ENCODE measurements around the gene ZWILCH.

Gene ZWILCH

DNA sequence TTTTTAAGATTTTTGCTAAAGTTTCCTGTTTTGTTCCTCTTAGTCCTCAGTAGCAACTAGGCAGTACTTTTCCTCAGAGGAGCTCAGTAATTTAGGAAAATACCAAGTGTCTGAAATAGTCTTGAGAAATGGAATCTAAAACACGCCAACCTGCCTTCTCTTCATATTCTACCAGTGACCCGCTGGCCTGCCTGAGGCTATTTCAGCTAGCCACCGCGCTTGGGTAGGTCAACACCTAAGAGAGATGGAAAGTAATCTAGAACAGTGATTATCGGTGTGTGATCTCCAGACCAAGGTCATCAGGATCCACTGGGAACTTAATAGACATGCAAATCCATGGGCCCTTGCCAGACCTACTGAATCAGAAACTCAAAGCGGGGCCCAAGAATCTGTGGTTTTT, 53.1 kb downstream of the ZWILCH start:
- DNase-seq, result no peak

DNA sequence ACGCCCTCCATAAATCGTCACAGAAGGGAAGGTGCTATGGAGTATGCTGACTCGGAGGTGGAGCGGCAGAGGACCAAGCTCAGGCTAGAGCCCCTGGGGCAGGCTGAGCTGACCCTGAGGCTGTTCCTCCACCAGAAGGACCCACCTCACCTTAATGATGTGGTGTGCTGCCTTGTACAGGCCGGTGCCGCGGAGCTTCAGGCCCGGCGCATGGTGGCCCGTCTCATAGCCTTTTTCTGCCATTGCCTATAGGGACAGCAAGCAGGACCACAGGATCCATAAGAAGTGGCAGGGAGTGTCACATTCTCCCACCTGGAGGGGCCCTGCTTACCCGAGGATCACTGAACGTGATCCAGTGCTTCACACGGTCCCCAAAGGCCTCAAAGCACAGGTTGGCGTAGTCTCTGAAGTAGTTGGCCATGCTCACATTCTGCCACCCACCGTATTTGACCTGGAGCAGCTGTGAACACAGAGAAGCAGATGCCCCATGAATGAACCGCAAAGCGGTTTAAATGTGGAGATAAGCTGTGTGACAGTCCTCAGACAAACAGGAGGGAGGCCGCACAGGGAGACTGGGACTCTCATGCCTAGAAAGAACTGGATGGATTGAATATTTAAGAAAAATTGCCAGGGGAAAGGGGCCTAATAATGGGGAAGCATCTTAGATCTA, 55.9 kb downstream of the ZWILCH start:
- no peak for DNase-seq

DNA sequence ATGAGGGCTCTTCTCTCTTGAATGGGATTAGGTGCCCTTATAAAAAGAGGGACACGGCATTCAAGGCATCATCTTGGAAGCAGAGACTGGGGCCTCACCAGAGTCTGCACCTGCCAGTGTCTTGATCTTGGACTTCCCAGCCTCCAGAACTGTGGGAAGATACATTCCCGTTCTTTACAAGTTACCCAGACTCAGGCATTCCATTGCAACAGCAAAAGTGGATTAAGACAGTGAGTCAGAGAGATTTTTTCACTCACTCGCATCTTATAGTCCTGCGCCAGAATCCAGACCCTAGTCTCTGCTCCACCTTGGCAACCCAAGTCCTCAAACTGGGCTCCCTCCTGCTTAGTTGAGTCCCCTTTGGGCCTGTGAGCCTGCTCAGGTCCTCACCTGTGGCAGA, 58.0 kb downstream of the ZWILCH start:
- DNase-seq, result peak; percentile 26

GRCh38 chr15:66563566-66564110, 58.5 kb downstream of the ZWILCH start:
- no peak for DNase-seq

GRCh38 chr15:66564136-66565041, 59.3 kb downstream of the ZWILCH start:
- no peak for DNase-seq

DNA sequence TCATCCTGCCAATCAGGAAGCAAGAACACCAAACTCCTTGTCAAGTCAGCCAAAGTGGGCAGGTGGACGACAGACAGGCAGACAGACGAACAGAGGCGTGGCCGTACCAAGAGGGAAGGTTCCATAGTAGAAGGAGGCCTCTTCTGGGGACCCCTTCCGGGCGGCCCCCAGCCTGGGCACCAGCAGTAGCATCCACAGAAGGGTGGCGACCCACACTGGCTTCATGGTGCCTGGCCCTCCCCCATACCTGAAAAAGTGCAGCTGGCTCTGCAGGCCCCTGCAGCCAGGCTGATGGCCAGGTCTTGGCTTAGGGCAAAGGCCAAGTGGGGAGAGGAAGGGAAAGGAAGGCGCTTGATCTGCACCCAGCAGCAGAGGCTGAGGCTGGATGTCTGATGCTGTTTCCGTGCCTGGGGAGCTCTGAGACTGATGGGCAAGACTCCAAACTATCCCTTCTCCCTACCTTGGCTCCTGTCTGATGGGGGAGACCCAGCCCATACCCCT, 60.1 kb downstream of the ZWILCH start:
- DNase-seq, result no peak

- peak; percentile 17 for DNase-seq
Measured at GRCh38 chr15:66565741-66566144, 60.6 kb downstream of the ZWILCH start, which contains the start of gene LCTL. TSS of gene LCTL (minus strand) at chr15:66565998. CDS start at chr15:66565365, 633 bp downstream.

DNA sequence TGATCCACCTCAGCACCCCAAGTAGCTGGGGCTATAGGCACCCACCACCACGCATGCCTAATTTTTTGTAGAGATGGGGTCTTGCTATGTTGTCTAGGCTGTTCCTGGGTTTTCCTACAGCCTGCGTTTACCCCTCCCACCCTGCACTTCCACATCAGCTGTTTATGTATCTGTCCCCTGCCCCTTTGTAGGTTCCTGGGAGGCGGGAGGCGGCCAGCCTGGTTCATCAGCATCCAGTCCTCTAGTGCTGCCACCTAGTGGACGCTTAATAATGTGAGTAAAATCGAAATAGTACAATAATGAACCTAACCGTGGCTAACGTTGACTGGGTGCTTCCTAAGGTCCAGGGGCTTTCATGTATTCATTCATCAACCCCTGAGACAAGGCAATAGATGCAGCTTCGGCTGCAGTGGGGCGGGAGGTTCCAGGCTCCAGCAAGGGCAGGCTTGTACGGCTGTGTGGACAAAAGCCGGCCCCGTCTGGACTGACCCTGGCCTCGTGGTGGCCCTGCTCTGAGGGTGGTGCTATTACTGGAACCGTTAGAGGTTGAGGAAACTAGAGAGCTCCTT, 61.9 kb downstream of the ZWILCH start:
- peak; percentile 63 for DNase-seq

GRCh38 chr15:66567897-66568296, 62.8 kb downstream of the ZWILCH start:
- DNase-seq, result no peak

DNA sequence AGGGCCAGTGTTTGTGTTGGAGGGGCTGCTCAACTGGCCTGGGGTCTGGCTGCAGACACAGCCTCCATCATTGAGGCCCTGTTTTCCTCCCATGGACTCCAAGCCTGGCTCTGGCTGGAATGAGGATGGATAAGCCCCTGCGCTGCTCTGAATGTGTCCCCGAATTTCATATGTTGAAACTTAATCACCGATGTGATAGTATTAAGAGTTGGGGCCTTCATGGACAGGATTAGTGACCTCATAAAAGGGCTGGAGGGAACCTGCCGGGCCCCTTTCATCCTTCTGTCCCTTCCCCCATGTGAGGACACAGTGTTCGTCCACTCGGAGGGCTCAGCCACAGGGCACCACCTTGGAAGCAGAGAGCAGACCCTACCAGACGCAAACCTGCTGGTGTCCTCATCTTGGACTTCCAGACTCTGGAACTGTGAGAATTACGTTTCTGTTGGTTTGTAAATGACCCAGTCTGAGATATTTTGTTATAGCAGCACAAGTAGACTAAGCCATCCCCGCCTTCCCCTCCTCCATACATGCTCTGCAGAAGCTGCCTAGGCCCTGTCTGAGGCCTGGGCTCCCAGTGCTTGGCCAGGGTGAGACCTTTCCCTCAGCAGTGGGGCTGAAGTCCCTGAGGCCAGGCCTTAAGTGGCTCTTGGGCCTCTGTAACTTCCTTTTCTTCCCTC, 64.5 kb downstream of the ZWILCH start:
- DNase-seq, result no peak

DNA sequence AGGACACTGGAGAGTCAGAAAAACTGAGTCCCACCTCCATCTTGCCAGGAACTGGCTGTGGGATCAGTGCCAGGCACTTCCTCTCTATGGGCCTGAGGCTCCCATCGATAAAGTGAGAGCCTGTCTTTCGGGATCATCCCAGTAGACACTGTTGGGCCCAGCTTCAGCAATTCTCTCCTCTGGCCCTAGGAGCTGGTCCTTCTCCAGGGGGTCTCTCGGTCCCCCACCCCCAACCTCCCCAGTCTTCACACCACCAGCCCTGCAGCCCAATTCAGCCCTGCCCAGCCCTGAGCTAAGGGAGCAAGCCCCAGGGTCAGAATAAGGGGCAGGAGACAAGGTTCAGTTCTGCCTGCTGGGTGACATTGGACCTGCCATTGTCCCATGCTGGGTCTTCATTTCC, 65.2 kb downstream of the ZWILCH start:
- no peak for DNase-seq

- no peak for DNase-seq
Measured at GRCh38 chr15:66570842-66571478, 65.8 kb downstream of the ZWILCH start.

GRCh38 chr15:66572146-66572545, 67.0 kb downstream of the ZWILCH start:
- no peak for DNase-seq

GRCh38 chr15:66573348-66573718, 68.2 kb downstream of the ZWILCH start:
- no peak for DNase-seq

DNA sequence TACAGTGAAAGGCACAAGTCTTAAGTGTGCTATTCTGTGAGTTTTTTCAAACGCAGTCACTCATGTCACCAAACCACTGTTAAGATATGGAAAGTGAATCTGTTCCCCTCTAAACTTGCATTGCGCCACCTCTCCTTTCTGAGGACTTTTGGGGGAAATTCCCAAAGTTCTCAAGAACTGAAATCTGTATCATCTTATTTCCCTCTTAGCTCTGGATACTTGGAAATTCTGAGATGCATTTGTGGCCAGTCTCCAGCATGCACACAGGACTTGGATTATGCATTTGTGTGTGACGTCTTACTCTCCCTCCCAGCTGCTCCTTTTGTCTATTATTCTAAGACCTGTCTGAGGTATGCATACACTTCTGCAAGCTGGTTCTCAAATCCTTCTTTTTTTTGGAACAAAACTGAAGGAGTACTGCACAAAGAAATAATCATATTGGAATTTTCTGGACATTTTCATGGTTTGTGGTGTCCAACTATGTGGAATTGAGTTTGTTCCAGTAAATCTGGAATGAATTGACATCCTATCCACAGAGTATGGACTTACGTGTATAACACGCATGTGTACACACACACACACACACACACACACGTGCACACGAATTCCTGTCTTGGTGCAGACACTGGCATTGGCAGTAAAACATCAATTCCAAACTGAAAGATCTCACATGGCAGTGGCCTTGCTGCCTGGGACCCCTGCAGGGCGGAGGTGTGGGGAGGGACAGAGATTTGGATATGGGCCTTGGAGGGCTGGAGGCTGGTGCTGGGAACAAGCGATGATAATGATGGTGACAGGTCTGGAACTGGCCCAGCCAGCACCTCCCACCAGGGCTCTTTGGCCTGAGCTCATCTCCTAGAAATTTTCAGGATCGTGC, 68.8 kb downstream of the ZWILCH start:
- no peak for DNase-seq

DNA sequence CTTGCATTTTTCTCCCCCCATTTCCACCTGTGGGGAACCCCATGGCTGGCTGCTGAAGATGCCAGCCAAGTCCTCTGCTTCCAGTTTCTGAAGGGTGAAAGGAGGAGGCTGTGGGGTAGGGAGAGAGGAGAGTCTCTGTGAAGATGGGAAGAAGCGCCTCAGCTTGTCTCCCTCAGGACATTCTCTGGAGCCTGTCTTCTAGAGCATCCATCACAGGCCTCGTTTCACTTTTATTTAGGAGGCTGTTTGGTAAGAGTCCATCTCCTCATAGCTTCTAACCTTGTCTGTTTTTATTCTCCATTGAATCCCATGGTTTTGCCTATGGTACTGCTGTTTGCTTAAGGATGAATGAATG, 69.4 kb downstream of the ZWILCH start:
- no peak for DNase-seq

- peak; percentile 87 for DNase-seq
Measured at GRCh38 chr15:66578286-66578875, 73.3 kb downstream of the ZWILCH start.

DNA sequence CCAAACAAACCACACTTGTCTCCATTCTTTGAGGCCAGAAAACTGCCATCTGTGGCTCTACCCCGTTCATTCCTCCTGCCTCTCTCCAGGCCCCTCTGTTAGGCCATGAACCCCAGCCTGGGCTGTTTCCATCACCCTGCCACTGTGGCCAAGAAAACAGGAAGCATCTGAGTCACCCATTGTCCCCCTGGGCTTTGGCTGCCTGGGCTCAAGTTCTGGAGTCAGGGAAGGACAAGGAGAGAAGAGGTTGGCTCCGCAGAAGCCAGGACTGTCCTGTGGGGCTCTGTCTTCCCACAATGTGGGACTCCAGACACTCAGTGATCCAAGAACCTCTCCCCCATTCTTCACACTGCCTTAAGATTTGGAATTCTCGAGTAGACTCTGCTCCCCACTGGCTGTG, 75.5 kb downstream of the ZWILCH start:
- no peak for DNase-seq

DNA sequence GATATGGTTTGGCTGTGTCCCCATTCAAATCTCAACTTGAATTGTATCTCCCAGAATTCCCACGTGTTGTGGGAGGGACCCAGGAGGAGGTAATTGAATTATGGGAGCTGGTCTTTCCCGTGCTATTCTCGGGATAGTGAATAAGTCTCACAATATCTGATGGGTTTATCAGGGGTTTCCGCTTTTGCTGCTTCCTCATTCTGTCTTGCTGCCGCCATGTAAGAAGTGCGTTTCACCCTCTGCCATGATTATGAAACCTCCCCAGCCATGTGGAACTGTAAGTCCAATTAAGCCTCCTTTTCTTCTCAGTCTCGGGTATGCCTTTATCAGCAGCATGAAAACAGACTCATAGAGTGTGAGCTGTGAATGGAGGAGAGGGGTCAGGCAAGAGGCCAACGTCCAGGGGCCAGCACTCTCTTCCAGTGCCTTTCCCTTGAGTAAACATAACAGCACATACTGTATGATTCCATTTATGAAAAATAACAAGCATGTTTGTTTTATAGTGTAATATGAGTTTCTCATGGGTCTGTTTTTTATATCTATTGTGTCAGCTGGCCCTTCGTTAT, 76.9 kb downstream of the ZWILCH start:
- DNase-seq, result no peak

- no peak for DNase-seq
Measured at GRCh38 chr15:66586155-66586976, 81.2 kb downstream of the ZWILCH start.

Measured in HCEC 1CT (cell line).